ENCODE measurements around the gene HSPB9. TPM values are rescaled to one million over a fixed set of nuclear protein-coding genes. Genes with fewer than 3 reads are reported as not detected.

The HSPB9 gene
- total and polyA plus RNA-seq, 10 of the 15 experiments (the other 5 are each of a cell fraction or from before 2014, with no cell fraction given): 0.04 to 0.40 (median 0.11) TPM; not detected in 7

DNA sequence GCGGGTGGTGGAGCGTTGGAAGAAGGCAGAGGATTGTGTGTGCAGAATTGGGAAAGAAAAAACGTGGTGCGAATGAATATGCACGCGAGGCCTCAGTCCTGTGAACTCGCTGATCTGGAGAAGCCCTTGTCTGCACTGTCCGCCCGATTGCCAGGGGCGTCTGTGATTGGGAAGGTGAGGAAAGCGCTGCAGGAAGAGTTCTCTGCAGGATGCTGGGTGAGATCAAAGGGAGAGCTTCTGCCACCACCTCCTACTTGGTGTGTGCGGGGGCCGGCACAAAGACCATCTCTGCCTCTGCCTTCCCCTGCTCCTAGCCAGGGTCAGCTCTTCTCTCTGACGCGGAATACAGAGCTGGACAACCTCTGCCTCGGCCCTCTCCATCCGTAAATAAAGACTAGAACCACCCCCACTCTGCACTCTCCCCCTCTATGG is 33.0 kb downstream of the HSPB9 start:
- POLR2A ChIA-PET: interaction anchor here (0.6 to 2.2 kb wide), 3 partner anchors 11 to 23 kb away, joined by 3 to 6 read pairs (median 3); no protein-coding TSS in a partner anchor
- no peak for ATAC-seq
- Histone ChIP-seq H2AFZ (ENCODE audit: control insufficient read depth, low read depth, low read length) (no peak overlapping the region), H3K9ac (ENCODE audit: control insufficient read depth, insufficient read depth, low read length) (no peak overlapping the region; the same call in 1 of the 2 replicates), H3K36me3 (ENCODE audit: control insufficient read depth in 2 of 2, insufficient read depth in 2 of 2, low read length in 1 of 2) (0 out of 4 replicates have a peak, but pooled peaks cover 0 to 4% of the 10 kb centered on the region in 2 experiments), H3K4me2 (ENCODE audit: control insufficient read depth, insufficient read depth) (peak overlapping the region; percentile 76), H3K27me3 (replicated peaks in 1 of 2; ENCODE audit: control insufficient read depth in 2 of 2, insufficient read depth in 2 of 2, low read length in 1 of 2) (no peaks in the 10 kb centered on the region), H3K27ac (ENCODE audit: control insufficient read depth, insufficient read depth) (no peak overlapping the region), H3K4me1 (ENCODE audit: control insufficient read depth, insufficient read depth, low read length) (peaks cover 5% of the 10 kb centered on the region), H3K79me2 (ENCODE audit: control insufficient read depth, insufficient read depth, low read length) (peaks cover 36% of the 10 kb centered on the region), H4K20me1 (ENCODE audit: control insufficient read depth, insufficient read depth) (no peaks in the 10 kb centered on the region), H3K4me3 (peak overlapping the region; percentile 61; the same call in 1 of the 2 replicates), H3K9me3 (replicated peaks; ENCODE audit: control insufficient read depth, insufficient read depth, low read length) (no peaks in the 10 kb centered on the region)
- intact Hi-C loops (cut with micrococcal nuclease; ENCODE audit: unreplicated experiment) (no loop called here), in situ Hi-C loops (cut with MboI) (no loop called here)
- no peak for FAIRE-seq
- RAD21 ChIA-PET (ENCODE audit: unreplicated experiment): no interaction called here
- BruUV-seq (replicated peaks): no TSS peak
- SMC1A ChIA-PET (ENCODE audit: uncharacterized antibody, unreplicated experiment): interaction anchor here (0.7 to 1.3 kb wide), 2 partner anchors 26 to 187 kb away, joined by 3 to 4 read pairs; no protein-coding TSS in a partner anchor
- CTCF ChIA-PET: interaction anchor here (2.6 kb wide), 1 partner anchor 26 kb away, joined by 9 read pairs; the partner anchor contains the start of gene KCNH4
- WGBS (ENCODE audit: insufficient coverage, insufficient replicate concordance, low lambda C conversion rate, missing lambda C conversion rate): 71% methylated on average over 17 of the region's 17 CpGs
- DNase-seq (ENCODE audit: low read depth, low spot score): no peak
- TF ChIP-seq BCL11A (IDR thresholded peaks at IDR 0.05; ENCODE audit: low read depth, low read length): no peak
- TF ChIP-seq EP300 (IDR thresholded peaks at IDR 0.05; ENCODE audit: borderline replicate concordance in 1 of 2, control insufficient read depth in 1 of 2, low read depth in 2 of 2, low read length in 2 of 2): no peak

DNA sequence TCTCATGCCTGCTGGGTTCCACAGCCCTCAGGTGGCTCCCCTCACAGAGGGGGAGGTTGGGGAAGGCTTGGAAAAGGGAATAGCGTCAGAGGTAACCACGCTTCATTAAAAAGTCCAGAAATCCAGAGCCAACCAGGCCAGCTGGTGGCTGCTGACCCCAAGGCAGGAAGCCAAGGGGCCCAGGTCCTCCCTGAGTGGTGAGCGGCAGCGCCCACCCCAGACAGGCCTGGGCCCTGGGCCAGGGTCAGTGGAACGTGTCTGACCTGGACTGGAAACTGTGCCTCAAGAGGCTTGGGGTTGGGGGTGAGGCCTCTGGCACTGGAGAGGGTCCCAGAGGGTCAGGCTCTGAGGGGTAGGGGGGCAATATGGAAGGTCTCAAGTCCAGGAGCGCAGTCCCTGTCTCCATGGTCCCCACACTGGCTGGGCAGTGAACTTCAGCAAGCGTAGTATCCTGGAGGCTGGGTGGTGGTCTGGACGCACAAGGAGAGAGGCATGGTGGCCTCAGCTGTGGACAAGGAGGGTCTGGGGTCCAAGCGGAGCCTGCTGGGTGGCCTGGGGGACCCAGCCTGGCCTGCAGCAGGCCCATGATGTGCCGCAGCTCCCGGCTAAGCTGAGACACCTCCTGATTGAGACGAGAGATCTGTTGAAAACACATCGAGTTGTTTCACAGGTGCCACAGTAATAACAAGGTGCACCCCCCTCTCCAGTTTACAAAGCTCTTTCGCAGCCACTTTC is 37.4 kb downstream of the HSPB9 start:
- Histone ChIP-seq H3K4me1 (ENCODE audit: control insufficient read depth, insufficient read depth, low read length) (peaks cover 9% of the 10 kb centered on the region), H2AFZ (ENCODE audit: control insufficient read depth, low read depth, low read length) (no peak overlapping the region), H3K4me3 (no peak overlapping the region), H3K79me2 (ENCODE audit: control insufficient read depth, insufficient read depth, low read length) (no peaks in the 10 kb centered on the region), H3K27me3 (replicated peaks in 1 of 2; ENCODE audit: control insufficient read depth in 2 of 2, insufficient read depth in 2 of 2, low read length in 1 of 2) (no peaks in the 10 kb centered on the region), H3K9me3 (replicated peaks; ENCODE audit: control insufficient read depth, insufficient read depth, low read length) (no peaks in the 10 kb centered on the region), H3K36me3 (ENCODE audit: control insufficient read depth in 2 of 2, insufficient read depth in 2 of 2, low read length in 1 of 2) (no peaks in the 10 kb centered on the region), H3K9ac (ENCODE audit: control insufficient read depth, insufficient read depth, low read length) (no peak overlapping the region), H3K27ac (ENCODE audit: control insufficient read depth, insufficient read depth) (no peak overlapping the region), H4K20me1 (ENCODE audit: control insufficient read depth, insufficient read depth) (no peaks in the 10 kb centered on the region), H3K4me2 (ENCODE audit: control insufficient read depth, insufficient read depth) (no peak overlapping the region)
- in situ Hi-C loops (cut with MboI): no loop called here
- BruUV-seq (replicated peaks): no TSS peak
- no peak for DNase-seq (ENCODE audit: low read depth, low spot score)
- WGBS (ENCODE audit: insufficient coverage, insufficient replicate concordance, low lambda C conversion rate, missing lambda C conversion rate): 71% methylated on average over 14 of the region's 14 CpGs
- ChIA-PET CTCF (interaction anchor here (0.6 to 1.0 kb wide), 3 partner anchors 19 to 247 kb away, joined by 3 read pairs; partner anchors contain the start of gene GHDC), POLR2A (interaction anchor here (0.6 to 1.0 kb wide), 5 partner anchors 24 to 317 kb away, joined by 3 to 5 read pairs (median 5); no protein-coding TSS in a partner anchor), RAD21 (ENCODE audit: unreplicated experiment) (interaction anchor here (0.7 to 1.1 kb wide), 2 partner anchors 22 to 29 kb away, joined by 3 read pairs; no protein-coding TSS in a partner anchor), SMC1A (ENCODE audit: uncharacterized antibody, unreplicated experiment) (no interaction called here)
- no peak for FAIRE-seq
- intact Hi-C loops (cut with micrococcal nuclease; ENCODE audit: unreplicated experiment): no loop called here
- ATAC-seq: no peak
- no peak for TF ChIP-seq TAF1 (IDR thresholded peaks at IDR 0.05; ENCODE audit: borderline replicate concordance, low read depth, low read length)
- TF ChIP-seq, protein P1, sequence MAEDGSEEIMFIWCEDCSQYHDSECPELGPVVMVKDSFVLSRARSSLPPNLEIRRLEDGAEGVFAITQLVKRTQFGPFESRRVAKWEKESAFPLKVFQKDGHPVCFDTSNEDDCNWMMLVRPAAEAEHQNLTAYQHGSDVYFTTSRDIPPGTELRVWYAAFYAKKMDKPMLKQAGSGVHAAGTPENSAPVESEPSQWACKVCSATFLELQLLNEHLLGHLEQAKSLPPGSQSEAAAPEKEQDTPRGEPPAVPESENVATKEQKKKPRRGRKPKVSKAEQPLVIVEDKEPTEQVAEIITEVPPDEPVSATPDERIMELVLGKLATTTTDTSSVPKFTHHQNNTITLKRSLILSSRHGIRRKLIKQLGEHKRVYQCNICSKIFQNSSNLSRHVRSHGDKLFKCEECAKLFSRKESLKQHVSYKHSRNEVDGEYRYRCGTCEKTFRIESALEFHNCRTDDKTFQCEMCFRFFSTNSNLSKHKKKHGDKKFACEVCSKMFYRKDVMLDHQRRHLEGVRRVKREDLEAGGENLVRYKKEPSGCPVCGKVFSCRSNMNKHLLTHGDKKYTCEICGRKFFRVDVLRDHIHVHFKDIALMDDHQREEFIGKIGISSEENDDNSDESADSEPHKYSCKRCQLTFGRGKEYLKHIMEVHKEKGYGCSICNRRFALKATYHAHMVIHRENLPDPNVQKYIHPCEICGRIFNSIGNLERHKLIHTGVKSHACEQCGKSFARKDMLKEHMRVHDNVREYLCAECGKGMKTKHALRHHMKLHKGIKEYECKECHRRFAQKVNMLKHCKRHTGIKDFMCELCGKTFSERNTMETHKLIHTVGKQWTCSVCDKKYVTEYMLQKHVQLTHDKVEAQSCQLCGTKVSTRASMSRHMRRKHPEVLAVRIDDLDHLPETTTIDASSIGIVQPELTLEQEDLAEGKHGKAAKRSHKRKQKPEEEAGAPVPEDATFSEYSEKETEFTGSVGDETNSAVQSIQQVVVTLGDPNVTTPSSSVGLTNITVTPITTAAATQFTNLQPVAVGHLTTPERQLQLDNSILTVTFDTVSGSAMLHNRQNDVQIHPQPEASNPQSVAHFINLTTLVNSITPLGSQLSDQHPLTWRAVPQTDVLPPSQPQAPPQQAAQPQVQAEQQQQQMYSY (CRISPR knock-in tag; IDR thresholded peaks at IDR 0.05): no peak
- TF ChIP-seq ETV6 (conservative IDR thresholded peaks at IDR 0.05 in 1 of 2, IDR thresholded peaks at IDR 0.05 in 1 of 2; ENCODE audit: borderline replicate concordance in 1 of 2, low read depth in 1 of 2): no peak
- no peak for TF ChIP-seq ZNF24 (IDR thresholded peaks at IDR 0.05)
- TF ChIP-seq KLF5 (IDR thresholded peaks at IDR 0.05; ENCODE audit: partially characterized antibody): no peak
- no peak for TF ChIP-seq SREBF2 (IDR thresholded peaks at IDR 0.05; ENCODE audit: low read length)
- TF ChIP-seq BMI1 (IDR thresholded peaks at IDR 0.05; ENCODE audit: borderline replicate concordance): no peak
